Hematopoietic multipotent progenitor cell treated with erythropoietin and hydrocortisone succinate and interleukin-3 and kit ligand, for 6 days (in vitro differentiated cells): ENCODE data around the gene TH.

ENCODE experiments used
- DNase-seq: peaks from one replicate; pipeline ENCODE4 v3.0.0-alpha.2; 2015

The TH gene

DNA sequence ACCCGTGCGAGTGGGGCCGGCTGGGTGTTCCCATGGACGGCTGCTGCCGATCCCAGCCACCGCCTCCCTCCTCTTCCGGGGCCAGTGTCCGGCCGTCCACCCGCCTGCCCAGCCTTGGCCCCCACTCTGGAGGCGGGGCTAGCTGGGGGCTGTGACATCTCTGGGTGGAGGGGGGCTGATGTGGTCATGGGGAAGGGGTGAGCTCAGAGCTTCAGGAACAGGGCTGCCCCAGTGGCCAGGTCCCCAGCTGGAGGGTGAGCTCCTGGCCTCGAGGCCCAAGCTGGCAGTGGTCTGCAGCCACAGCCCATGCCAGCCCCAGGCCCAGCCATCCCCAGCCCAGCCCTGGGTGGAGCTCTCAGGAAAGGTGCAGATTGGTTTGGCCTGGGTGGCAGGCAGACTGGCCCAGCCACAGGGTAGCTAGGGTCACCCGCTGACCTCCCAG is 13.3 kb downstream of the TH start:
- no peak for DNase-seq

DNA sequence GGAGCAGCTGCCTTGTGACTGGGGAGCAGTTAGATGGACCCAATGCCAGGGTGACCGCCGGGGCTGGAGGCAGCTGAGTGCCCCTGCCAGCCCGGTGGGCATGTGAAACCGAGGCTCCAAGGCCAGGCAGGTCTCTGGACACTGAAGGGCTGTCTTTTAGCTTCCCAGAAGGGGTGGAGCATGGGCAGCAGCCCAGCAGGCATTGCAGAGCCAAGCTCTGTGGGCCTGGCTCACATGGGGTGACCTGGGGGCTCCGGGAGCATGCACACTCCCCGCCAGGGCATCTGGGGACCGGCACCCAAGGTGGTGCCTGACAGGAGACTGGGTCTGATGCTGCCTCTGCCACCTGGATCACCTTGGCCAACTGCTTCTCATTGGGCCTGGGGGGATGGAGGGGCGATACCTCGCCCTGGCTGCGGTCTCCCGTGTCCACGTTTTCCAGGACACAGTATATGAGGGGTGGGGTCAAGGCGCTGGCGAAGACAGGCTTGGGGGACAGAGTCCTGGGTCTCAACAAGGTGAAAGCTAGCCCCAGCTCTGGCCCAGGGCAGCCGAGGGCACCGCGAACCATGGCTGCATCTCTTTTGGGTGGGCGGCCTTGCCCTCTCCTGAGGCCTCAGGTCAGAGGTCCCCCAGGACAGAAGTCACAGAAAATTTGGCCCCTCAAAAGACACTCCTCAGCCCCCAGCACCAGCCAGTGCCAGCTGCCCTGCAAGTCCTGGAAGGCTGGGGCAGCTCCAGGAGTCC is 14.1 kb downstream of the TH start:
- no peak for DNase-seq

DNA sequence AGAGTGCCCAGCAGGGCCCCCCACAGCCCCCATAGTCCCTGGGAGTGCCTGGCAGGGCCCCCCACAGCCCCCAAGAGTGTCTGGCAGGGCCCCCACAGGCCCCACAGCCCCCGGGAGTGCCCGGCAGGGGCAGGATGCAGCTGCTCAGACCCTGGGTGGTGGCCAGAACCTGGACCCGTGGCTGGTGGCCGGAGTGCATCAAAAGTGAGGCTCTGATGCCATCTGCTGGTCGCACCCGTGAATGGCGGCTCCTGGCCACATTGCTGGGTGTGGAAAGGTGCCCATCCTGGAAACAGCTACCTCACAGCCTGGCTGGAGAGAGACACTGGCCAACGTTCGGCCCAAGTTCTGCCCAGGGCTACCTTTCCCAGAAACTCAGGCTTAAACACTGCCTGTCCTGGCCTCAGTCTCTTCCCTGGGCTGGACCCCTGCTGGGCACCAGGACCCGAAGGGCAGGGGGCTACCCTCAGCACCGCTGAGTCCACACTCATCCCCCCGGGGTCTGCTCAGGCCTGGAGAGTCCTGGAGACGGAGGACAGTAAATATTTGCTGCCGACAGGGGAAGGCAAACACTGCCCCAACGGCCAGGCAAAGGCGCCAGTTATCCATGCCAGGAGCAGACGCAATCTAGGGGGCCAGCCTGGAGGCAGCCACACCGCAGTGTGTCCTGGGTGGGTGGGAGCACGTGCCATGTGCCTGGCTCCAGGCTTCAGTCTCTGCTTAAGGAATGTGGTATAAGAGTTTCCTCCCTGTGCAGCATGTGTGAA is 15.0 kb downstream of the TH start:
- peak; percentile 73 for DNase-seq

DNA sequence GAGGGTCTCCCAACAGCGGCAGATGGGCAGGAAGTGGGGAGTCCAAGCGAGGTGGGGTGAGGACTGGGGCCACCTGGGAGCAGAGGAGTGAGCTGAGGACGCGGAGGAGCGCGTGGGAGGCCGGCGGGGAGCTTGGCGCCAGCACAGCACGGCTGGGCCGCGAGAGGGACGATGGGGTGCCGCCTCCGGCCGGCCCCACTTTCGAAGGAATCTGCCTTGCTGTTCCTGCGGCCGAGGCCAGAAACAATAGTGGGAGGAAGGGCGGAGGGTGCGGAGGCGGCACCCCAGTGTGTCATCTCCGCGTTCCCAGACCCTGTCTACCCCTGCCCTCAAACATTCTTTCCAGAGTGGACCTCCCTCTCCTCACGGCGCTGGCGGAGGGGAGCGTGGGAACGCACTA is 16.1 kb downstream of the TH start:
- no peak for DNase-seq

DNA sequence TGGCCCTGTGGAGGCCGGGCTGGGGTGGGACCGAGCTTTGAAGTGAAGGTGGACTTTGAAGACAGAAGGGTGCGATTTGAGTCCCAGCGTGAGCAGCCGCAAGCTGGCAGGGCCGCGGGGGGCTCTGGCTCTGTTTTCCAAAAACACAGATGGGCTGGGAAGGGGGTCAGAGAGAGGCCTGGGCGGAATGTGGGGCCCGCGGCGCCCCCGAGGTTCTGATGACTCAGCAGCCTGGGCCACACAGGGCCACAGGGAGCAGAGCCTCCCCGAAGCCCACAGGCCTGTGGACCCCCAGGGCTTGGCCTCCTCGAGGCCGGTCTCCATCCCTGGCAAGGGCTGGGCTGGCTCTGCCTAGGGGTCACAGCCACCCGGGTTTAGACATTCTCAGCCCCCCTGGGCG is 16.7 kb downstream of the TH start:
- no peak for DNase-seq

DNA sequence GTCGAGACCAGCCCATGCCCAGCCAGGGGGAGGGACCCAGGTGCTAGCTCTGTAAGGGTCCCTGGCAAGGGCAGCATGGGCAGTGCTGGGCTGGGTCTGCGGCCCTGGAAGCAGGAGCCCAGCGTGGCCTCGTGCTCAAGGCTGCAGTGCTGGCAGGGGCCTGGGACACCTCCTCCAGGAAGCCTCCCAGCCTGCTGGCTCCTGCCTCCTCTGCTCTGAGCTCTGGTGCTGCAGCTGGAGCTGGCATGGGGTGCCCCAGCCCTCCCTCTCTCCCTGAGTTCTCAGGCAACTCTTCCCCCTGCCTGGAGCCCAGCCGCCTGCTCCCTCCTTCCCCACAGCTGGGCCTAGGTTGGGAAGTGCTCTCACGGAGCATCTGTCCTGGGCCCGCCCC is 17.4 kb downstream of the TH start:
- DNase-seq: no peak

DNA sequence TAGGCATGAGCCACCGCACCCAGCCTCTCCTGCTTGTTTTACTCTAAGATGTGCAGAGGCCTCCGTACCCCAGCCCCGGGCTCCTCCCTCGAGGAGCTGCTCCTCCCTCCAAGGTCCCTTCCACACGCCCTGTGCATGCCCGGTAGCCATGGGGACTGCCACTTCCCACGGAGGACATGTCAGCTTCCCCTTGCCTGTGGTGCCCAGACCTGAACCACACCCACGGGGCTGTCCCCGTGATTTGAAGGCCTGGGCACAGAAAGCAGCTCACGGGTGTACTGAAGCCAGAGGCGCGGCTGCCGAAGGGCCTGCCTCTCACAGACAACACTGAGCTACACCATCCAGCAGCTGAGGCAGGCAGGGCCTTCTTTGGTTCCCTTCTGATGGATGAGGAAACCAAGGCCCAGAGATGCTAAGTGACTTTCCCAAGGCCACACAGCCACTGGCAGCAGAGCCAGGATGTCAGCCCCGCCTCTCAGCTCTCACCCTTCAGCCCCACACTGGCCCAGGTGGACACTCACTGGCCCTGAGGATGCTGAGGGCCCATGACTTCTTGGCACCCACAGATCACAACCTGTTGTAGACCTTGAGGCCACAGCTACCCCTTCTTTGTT is 17.9 kb downstream of the TH start:
- no peak for DNase-seq

DNA sequence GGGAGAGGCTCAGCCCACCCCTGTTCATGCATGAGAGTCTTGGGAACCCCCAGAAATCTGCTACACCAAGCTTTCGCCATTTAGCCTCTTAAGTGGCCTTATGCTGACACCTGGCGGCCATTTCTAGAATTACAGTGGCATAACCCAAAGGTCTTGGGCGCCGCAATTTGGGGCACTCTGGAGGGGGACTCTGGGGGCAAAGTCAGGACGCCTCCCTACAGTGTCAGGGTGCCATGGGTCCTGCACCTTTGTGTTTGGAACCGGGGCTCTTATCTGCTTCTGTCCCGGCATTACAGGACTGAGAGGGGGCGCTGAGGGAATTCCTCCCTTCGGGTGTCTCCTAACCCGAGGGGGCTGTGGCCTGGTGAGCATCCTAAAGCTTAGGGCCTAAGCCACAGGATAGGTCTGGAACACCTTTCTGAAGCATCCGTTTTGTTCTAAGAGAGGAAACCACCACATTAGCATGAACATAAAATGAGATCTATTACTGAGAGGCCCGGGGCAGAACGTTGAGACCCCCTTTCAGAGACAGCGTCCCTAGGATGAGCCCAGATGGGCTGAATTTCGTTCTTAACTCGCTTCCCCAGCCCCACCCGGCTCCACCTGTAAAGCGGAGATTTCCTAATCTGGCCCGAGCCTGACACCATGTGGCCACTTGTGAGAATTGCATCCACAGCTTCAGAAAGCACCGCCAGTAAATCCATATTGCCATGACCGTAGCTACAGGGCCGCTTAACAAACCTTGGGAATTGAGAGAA is 19.9 kb downstream of the TH start:
- DNase-seq: peak; percentile 86

DNA sequence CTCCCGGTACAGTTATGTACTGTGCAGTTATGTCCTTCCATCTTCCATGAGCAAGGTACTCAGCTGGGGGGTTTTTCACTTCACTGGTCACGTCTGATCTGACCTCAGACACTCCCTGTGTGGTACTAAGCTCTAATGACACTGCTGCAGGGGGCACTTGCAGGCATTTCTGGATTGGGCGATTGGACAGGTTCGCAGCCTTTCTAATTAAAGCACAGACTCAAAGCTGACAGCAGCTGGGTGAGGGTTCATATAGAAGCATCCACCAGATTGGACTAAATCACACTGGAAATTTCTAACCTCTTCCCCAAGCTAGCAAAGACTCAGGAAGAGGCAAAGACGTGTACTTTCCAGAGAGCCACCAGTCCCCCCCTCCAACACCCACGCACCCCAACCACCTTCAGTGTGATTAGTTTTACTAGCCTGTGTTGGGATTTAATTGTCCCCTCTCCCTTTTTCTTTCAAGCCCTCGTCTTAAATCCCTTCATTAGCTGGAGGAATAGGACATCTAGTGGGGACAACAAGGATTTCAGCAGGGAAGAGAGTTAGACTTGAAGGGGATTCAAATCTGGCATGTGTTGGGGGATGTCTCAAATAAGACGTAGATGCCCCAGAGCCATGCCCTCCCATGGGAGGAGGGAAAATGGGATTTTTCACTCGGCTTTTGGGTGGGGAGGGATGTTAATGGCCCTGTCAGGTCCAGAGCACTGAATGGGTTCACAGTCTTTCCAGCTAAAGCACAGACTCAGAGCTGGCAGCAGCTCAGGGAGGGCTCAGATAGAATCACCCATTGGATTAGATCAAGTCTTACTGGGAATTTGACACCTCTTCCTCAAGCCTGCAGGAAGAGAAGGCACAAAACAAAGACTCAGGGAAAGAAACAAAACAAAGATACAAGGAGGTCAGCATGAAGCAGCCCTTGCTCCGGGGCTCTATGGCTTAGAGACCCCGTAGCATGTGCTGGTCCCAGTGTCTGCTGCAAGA is 21.5 kb downstream of the TH start:
- DNase-seq: peak; percentile 44

DNA sequence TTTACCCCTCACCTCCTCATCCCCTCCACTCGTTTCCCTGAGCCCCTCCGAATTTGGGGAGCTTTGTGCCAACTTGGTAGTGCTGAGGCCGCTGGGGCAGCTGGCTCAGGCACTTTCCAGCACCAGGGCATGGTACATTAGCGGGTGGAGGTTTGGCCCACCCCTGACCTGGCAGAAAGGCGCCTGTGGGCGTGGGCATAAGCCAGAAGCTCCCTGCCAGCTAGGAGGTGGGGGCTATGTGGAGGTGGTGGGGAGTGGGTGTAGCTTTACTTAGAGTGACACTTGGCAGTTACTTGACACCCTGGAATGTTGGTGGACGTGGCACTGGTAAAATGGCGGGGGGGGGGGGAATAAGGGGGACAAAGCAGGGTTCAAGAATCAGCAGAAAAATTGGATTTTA is 22.2 kb downstream of the TH start:
- no peak for DNase-seq

DNA sequence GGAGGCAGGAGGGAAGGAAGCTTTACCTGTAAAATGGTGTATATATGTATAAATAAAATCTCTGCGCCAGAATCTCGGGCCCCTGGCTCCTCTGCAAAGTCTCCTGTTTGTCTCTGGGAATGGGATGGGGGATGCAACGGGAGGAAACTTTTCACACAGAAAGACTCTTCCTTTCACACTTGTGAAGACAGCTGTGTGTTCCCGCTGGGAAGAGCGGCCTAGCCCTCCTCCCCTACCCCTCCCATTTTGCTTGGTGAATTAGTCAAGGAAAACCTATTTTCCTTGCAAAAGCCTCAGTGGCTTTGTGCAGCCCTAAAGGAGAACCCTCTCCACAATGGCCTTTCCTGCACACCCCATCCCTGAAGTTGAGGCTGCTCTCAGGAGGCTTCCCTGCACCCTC is 23.0 kb downstream of the TH start:
- DNase-seq: no peak

DNA sequence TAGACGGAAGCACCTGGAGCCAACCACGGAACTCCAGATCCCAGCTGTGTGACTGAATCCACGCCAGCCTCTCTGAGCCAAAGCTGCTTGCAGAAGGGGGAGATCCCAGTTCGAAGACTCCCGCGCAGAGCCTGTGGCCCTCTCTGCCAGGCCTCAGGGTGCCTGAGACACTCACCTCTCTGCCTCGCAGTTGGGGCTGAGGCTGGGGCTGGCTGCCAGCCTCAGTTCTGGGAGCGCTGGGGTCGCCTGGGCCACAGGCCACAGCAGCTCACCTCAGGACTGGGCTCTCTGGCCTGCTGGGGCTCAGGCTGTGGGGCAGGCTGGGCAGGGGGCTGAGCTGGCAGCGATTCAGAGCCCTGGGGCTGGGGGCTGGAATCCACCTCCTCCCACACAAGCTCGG is 24.2 kb downstream of the TH start:
- no peak for DNase-seq

DNA sequence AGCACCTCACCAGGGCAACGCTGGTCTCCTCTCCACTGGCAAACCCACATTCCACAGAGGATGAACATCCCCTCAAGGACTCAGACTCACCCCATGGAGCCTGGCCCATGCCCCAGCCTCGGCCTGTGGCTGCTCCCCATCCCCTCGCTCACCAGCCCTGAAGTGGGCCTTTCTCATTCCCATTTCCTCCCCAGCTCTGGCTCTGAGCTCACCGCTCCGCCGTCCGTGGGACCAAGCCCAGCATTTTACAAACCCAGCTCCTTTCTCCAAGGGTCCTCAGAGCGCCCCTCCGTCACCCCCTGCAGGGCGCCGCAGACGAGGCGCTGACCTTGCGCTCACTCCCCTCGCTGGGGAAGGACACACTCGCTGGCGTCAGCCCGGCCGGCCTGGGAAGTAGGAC is 25.6 kb downstream of the TH start:
- DNase-seq: no peak

DNA sequence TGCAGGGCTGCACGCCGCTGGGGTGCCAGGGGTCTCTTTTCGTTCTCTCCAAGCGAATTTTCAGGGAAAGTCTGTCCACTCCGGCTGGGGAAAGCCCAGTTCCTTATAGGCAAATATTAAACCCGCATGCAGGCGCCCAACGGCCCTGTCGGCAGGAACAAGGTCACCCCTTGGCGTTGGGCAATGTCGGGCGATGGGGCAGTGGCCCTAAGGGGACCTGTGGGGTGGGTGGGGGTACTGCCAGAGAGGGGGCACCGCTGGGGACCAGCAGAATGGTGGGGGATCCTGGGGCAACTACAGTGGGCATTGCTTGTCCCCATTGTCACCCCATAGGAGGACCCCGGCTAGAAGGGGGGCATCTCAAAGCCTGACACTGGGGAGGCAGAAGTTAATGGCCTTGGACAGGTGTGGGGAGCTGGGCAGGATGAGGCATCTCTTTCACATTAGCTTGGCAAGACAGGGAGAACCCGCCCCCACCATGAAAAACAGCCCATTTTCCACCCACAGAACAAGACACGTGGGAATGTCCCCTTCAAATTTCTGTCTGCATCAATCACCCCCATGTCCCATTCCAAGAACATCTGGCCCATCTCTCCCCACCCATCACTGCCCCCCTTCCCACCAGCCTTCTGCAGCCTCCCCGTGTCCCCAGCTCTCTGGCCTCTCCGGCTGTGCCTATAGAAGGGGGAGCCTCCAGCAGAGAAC is 26.9 kb downstream of the TH start:
- DNase-seq: no peak

DNA sequence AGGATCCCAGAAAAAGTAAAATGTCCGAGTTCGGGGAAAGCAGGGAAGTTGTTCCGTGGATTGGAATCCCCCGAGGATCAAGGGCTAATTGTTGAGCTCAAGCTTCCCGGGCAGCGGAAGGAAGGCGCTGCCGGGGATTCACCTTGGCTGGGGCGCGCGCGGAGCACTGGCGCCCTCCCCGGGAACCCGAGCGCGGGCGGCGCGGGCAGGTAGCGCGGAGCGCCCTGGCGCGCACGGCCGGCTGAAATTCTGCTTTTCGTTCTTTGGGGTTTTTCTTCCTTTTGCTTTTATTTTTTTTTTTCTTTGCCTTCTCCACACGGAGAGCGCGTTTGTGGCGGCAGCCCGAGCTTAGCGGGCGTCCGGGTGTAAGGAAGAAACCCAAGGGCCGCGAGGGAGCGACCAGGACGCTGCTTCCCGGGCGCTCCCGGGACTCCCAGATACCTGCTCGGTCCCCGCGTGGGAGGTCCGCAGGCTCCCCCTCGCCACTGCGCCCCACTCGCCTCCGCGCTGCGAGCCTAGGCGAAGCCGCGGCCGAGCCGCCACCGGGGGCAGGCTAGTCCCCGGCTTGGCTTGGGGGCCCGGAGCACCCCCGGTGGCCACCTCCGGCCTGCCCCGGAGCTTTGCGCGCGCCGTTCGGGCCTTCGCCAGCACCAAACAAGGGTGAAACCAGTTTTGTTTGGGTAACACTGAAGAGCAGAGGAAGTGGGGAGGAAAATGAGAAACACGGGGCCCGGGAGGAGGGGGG is 27.6 kb downstream of the TH start:
- no peak for DNase-seq

DNA sequence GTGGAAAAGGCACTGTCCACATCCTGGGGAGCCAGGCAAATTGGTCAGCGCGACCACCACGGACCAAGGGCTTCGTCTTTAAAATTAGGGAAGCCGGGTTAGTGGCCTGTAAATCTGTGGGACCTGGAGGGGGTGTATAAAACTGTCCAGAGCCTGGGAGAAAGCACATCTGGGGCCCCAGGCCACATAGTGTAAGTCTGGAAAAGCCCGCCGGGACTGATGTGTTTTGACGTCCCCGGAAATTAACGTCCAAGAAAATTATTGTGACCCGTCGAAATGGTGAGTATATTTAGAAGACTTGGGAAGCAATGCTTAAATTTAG is 28.2 kb downstream of the TH start:
- DNase-seq: no peak

DNA sequence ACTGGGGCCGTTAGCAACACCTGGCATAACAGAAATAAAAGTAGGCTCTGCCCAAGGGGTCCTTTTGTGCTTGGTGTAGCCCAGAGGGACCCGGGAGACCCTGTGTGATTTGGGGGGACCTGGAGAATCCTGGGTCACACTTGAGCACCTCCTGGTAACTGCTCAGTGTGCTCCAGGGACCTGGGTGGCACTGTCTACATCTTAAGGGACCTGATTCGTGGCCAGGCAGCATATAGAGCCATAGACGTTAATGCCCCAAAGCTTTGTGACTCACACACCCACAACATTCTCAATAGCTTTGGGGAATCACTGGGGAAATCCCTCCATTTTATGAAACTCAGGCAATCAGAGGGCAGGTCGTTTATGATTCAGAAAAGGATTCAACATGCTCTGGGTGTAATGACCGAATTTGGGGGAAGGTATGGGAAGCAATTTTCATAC is 28.8 kb downstream of the TH start:
- DNase-seq: no peak

DNA sequence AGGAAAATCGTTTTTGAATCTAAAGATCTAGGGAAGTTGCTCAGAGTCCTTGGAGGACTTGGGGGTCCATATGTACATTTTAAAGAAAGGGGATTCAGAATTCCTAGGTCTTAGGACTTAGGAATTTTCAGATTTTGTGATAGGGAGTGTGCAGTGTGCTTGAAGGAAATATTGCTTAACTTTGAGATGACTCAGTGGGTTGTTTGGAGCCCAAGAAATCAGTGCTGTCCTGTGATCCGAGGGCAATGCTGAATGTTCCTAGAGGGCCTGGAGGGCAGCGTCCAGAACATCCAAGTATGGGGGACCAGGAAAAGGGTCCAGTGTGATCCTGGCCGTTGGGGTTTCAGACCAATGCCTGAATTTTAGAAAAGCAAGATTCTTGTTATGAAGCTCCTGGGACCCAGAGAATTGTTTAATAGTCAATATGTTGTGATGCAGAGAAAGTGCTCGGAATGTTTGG is 29.3 kb downstream of the TH start:
- no peak for DNase-seq

DNA sequence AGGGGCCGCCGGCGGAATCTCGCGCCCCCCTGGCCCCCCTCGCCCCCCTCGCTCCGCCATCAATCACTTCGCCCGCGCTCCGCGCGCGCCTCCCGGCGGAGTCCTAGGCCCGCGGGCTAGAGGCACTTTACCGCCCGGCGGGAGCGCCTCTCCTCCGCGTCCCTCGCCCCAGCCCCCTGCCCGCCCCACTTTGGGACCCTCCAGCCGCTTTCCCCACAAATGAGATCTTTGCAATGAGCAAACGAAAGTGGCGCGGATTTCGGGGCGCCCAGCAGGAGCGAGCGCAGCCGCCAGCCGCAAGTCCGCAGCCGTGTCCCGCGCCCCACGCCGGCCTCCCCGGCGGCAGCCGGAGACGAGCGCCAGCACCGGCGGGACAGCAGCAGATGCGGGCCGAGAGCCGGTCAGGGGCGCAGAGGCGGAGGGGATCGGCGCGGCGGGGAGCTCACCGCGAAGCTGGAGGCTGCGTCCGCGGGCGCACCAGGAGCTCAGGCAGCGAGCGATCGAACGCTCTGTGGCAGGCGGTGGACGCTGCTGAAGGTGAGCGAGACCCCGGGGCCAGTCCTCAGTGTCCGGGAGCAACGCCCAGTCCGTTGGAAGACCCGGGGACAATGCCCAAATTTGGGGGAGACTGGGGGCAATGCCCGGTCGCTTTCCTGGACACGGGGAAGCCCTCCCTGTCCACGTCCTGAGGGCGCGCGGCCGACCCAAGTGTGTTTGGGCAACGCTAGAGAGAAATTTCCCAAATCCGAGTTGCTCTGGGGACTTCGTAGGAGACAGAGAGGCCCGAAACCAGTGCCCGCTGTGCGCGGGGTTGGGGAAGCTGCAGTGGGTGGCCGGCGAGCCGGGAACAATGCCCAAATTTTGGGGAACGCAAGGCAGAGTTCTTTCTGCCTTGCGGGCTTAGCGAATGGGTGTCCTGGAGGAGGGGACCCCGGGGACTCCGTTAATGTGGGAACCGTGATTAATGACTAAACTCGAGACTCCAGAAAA is 30.9 kb downstream of the TH start:
- DNase-seq: no peak
